Chondrocyte (in vitro differentiated cells): ENCODE data around the gene TBX3. TPM values are rescaled to one million over a fixed set of nuclear protein-coding genes. Genes with fewer than 3 reads are reported as not detected.

Experiments used
- DNase-seq: peaks from one replicate; pipeline ENCODE4 v3.0.0; 2021; ENCODE audit warnings: mixed read lengths, low spot score
- H3K27ac Mint-ChIP-seq: one replicate; pipeline ENCODE4 v1.8.0; 2021; ENCODE audit warnings: mild to moderate bottlenecking, moderate library complexity, mixed read lengths; ENCODE audit not compliant: unreplicated experiment
- H3K27me3 Mint-ChIP-seq: 2 replicates; pipeline ENCODE4 v1.8.0; 2021; ENCODE audit warnings: low read depth, mixed read lengths
- H3K36me3 Mint-ChIP-seq: 2 replicates; pipeline ENCODE4 v1.8.0; 2021; ENCODE audit warnings: low read depth, mixed read lengths
- H3K4me1 Mint-ChIP-seq: 2 replicates; pipeline ENCODE4 v1.8.0; 2021; ENCODE audit warnings: low read depth, mild to moderate bottlenecking, mixed read lengths
- H3K4me3 Mint-ChIP-seq: one replicate; pipeline ENCODE4 v1.8.0; 2021; ENCODE audit warnings: mild to moderate bottlenecking, moderate library complexity, mixed read lengths; ENCODE audit not compliant: unreplicated experiment
- H3K9me3 Mint-ChIP-seq: 2 replicates; pipeline ENCODE4 v1.8.0; 2021; ENCODE audit warnings: low read depth, mixed read lengths
- total RNA-seq: library from RNA; stranded (reverse); gene quantifications from 3 replicates; pipeline ENCODE4 v1.2.1, GENCODE V29; 2021
- TF ChIP-seq, protein P1 (sequence below): fragments of 200-600 bp; sonication (generic); IDR thresholded peaks from 2 replicates; pipeline ENCODE4 v1.5.0; 2021; ENCODE audit warnings: antibody characterized with exemption, mild to moderate bottlenecking, moderate library complexity

Gene TBX3
- total RNA-seq, 1 donor from 2014 or later: 2.5 TPM

DNA sequence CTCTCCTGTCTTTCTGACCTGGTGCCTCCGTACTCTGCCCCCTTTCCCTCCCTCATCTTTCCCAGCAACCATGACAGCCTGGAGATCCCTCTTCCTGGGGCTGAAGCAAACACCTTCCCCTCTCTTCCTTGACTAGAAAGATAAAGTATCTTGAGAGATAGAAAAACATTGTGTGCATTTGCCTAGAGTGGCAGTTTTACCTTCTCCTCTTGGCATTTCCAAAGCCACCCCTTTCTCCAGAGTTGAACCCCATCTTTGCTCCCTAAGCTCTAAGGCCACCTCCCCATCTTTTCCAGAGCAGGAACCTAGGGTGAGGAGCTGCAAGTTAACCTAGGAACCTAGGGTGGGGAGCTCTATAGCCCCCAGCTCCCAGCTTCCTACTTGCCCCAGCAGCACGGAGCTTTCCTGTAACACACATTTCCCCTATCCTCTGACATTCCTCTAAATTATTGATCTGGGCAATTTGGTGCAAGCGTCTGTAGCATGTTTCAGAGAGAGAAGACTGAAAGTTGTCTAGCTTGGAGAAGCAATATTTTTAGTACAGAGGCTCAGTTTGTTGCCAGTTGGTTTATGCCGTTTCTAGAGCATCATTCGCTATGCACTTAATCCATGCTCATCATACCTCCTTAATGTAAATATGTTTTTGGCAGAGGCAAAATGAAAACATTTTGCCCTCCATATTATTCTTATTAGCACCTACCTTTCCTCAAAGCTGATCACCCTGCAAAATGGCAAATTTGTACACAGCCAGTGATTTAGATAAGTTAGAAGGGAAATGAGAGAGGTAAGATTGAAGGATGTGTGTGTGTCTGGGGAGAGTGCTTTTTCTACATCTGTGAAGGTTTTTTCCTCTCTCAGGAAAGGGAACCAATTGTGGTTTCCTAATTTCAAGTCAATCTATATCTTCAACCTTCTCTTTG is 5.4 kb upstream of the TBX3 start:
- Mint-ChIP-seq H3K4me3 (no peak overlapping the region), H3K9me3 (no peaks in the 10 kb centered on the region), H3K4me1 (peaks cover 21% of the 10 kb centered on the region), H3K27ac (no peak overlapping the region), H3K36me3 (peaks cover 4% of the 10 kb centered on the region), H3K27me3 (peaks cover 85% of the 10 kb centered on the region)
- TF ChIP-seq, protein P1, sequence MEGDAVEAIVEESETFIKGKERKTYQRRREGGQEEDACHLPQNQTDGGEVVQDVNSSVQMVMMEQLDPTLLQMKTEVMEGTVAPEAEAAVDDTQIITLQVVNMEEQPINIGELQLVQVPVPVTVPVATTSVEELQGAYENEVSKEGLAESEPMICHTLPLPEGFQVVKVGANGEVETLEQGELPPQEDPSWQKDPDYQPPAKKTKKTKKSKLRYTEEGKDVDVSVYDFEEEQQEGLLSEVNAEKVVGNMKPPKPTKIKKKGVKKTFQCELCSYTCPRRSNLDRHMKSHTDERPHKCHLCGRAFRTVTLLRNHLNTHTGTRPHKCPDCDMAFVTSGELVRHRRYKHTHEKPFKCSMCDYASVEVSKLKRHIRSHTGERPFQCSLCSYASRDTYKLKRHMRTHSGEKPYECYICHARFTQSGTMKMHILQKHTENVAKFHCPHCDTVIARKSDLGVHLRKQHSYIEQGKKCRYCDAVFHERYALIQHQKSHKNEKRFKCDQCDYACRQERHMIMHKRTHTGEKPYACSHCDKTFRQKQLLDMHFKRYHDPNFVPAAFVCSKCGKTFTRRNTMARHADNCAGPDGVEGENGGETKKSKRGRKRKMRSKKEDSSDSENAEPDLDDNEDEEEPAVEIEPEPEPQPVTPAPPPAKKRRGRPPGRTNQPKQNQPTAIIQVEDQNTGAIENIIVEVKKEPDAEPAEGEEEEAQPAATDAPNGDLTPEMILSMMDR: no peak
- no peak for DNase-seq

DNA sequence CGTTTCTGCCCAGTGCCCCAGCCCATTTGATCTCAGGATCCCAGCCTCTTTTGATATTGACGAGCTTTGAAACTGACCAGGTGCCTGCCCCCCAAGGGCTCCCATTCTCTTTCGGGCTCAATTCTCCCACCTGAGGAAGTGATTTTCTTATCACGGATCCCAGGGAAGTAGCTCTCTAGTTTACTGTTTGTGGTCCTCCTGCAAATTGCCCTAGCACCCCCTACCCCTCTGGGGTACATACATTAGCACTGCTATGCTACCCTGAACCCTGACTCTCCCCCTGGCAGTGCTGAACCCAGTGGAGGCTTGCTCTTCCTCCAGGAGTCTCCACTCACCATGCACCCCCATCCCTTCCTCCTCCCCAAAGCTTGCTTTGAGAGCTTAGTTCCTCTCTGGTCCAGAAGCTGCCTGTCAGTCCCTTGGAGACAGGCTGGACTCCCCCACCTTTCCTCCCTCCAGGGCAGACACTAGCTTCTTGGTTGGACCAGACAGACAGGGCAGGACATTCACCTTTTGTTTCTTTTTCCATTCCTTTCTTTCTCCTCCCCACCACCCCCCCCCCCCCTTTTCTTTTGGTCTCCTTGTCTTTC is 4.4 kb upstream of the TBX3 start:
- TF ChIP-seq, protein P1: no peak
- no peak for DNase-seq
- Mint-ChIP-seq H3K4me3 (no peak overlapping the region), H3K9me3 (no peaks in the 10 kb centered on the region), H3K4me1 (peaks cover 31% of the 10 kb centered on the region), H3K36me3 (peaks cover 4% of the 10 kb centered on the region), H3K27ac (no peak overlapping the region), H3K27me3 (peaks cover 79% of the 10 kb centered on the region)

DNA sequence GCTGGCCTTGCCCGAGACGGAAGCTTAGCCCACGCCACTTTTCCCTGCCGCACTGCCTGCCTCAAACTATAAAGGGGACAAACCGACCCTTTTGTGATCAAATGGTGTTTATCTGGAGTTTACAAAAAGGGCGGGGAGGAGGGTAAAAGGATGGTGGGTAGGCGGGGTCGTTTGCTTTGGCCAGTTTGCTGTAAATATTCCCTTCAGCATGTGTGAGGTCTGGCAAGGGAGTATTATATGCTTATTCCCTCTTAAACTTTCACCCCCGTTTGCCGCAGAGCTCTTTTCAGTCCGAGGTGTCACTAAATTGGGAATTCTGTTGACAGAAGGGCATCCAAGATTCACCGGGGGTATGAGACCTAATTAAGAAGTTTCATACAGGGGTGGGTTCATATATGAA is 3.8 kb upstream of the TBX3 start:
- DNase-seq: no peak
- TF ChIP-seq, protein P1: no peak
- Mint-ChIP-seq H3K36me3 (peaks cover 4% of the 10 kb centered on the region), H3K27me3 (peaks cover 76% of the 10 kb centered on the region), H3K4me3 (no peak overlapping the region), H3K27ac (no peak overlapping the region), H3K4me1 (peaks cover 33% of the 10 kb centered on the region), H3K9me3 (no peaks in the 10 kb centered on the region)

DNA sequence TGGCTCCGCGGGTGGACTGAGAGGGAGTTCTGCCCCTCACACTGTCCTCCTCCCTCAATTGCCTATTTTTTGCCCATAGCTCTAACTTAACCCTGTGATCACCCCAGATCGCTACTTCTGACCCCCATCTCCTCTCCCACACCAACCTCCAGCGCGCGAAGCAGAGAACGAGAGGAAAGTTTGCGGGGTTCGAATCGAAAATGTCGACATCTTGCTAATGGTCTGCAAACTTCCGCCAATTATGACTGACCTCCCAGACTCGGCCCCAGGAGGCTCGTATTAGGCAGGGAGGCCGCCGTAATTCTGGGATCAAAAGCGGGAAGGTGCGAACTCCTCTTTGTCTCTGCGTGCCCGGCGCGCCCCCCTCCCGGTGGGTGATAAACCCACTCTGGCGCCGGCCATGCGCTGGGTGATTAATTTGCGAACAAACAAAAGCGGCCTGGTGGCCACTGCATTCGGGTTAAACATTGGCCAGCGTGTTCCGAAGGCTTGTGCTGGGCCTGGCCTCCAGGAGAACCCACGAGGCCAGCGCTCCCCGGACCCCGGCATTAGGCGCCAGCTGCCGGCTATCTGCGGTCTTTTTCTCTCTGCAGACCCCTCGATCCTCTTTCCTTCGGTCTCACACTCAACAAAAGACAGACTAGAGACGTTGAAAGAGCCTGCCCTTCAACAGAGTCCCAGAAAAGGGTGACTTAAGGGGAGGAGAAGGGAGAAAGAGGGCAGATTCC is 3.0 kb upstream of the TBX3 start:
- TF ChIP-seq, protein P1: no peak
- Mint-ChIP-seq H3K9me3 (no peaks in the 10 kb centered on the region), H3K27ac (no peak overlapping the region), H3K4me1 (peaks cover 36% of the 10 kb centered on the region), H3K36me3 (peaks cover 4% of the 10 kb centered on the region), H3K4me3 (peak overlapping the region; percentile 28), H3K27me3 (peaks cover 70% of the 10 kb centered on the region)
- no peak for DNase-seq

DNA sequence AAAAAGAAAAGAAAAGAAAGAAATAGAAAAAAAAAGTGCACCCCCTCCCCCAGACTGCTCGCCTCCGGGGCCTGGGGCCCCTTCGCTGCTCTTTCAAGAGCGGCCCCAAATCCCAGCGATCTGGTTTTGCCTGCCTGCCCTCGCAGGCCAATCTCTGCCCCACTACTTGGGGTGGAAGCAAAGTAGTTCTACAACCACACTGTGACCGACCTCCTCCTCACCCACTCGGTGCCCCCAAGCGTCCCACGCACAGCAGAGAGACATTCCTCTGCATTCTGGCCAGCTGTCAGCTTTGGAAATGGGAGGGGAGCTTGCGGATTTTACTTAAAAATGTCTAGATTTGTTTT is 2.4 kb upstream of the TBX3 start:
- TF ChIP-seq, protein P1: no peak
- Mint-ChIP-seq H3K36me3 (peaks cover 4% of the 10 kb centered on the region), H3K4me3 (peak overlapping the region; percentile 28), H3K9me3 (no peaks in the 10 kb centered on the region), H3K4me1 (peaks cover 36% of the 10 kb centered on the region), H3K27me3 (peaks cover 65% of the 10 kb centered on the region), H3K27ac (no peak overlapping the region)
- no peak for DNase-seq
